NCI-H774 (cell line): ENCODE results near the gene ACAD11.
"Not testable (repeated sequence)": the region's sequence is repeated elsewhere in the genome, so short reads cannot be mapped to it uniquely, and the experiment has no call there.

ENCODE experiments used
- DNase-seq: peaks from one replicate; lab custom pipeline; 2025; lab: John Stamatoyannopoulos, UW

The ACAD11 gene

DNA sequence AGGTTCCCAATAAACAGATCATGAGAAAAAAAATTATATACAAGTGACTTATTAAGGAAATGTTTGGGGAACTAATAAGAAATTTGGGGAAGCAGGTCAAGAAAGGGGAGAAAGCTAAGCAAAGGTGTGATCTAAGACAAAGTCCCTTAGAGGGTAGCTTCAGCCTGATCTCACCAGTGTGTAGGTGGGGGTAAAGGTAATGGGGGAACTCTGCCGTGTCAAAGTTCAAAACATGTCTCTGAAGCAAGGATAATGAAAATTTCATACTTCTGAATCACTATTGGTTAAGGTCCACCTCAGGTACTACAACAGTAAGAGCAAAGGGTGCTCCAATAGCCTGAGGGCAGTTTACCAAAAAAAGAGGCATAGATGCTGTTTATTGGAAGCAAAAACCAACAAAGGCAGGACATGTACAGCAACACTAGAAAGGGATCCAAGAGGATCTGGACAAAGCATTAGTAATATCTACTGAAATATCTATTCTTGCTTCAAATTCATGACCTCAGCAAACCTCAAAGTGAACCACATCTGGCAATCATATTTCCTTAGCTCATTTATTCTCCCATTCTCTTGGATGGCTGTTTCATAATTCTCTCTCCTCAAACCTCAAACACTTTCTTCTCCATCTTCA lies 6.9 kb downstream of the ACAD11 start:
- DNase-seq, result no peak

DNA sequence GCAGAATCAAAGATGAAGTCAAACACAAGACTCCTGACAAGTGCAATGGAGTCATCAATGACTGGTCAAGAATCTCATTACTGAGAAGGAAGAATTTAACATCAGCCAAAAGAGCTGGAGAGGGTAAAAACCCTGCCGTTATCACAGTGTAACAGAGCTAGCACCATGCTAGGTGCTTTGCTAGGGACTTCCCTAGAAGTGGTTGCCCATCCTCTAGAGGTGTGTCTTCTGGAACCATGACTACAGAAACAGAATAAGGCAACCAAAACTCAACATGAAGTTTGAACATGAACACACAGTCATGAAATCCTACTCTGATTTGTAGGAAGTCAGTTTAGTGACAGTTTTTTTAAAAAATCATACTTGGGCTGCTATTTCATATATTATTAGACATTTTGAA lies 9.5 kb downstream of the ACAD11 start:
- DNase-seq, result no peak

DNA sequence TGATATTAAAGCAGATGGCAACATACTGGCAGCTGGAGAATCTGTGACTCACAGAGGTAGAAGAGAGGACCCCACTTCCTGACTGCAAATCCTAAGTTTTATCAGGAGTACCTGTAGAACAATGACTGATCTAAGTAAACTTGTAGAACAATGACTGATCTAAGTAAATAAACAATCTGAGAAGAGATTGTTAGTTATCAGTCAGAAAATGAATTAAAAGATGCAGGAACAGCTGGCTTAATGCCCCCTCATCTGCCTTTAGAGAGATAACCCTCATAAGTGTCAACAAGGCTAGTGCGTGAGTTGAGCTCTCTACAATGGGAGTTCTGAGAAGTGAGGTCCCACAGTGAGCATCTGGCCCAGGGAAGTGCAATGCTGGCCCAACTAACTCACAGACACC lies 14.6 kb downstream of the ACAD11 start:
- DNase-seq, result no peak

DNA sequence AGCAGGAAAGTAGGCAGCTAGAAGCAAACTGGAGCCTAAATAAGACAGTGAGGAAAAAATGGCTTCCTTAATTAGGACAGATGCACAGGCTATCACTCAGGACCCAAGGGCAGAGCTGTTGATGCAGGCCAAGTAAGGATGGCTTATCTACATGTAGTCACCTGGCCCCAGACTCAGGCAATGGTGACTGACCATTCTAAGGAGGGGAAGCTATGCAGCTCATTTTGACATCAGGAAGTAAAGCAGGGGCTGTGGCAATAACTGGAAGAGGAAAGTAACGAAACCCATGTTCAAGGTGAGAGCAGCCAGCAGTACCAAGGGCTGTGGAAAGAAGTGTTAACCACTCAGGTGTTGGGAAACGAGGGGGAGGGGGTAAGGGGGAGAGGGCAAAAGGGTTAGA lies 16.2 kb downstream of the ACAD11 start:
- no peak for DNase-seq

DNA sequence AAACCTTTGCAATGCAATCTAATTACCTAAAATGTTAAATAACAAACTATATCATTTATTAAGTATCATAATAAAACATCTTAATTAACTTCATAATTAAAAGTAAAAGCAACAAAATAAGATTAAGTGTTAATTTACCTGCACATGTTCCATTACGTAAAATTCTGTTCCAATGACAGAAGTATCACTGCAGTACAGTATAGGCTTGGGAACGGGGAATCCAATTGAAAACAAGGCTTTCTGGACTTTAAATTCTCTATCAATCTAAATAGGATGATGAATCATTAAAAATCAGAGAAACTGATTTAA lies 17.1 kb downstream of the ACAD11 start:
- no peak for DNase-seq

DNA sequence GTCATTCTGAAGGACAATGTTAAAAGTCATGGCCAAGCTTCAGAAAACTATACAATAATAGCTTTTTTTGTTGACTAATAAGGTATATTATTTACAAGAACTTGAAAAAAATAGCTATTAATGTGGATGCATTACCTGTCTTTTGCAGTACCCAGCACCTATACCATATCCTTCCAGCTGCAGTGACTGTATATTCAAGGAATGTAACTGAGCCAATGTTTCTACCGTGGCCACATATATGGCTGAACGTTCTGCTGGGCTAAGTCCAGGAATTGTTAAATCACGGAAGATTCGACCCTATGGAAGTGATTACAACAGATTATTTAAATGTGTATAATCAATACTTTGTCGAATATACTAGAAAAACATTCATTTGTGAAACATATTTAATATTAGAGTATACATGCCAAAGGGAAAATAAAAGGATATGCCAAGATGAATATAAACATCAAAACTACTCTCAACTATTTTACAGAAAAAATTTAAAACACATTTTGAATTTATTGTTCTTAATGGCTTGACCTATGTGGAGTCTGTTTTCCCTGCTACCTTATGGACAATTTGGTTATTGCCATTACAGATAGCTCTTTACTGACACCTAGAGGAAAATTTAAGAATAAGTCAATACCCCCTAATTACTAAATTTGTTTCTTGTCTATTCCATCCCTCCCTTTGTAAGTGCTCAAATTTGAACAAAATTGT lies 17.6 kb downstream of the ACAD11 start:
- DNase-seq, result peak; percentile 45

DNA sequence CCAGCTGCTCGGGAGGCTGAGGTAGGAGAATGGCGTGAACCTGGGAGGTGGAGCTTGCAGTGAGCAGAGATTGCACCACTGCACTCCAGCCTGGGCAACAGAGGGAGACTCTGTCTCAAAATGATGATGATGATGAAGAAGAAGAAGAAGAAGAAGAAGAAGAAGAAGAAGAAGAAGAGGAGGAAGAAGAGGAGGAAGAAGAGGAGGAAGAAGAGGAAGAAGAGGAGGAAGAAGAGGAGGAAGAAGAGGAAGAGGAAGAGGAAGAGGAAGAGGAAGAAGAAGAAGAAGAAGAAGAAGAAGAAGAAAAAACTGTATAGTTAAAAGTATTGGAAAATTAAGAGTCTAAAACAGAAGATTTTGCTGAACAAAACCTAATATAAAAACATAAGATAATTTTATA lies 18.2 kb downstream of the ACAD11 start:
- not testable (repeated sequence) for DNase-seq

DNA sequence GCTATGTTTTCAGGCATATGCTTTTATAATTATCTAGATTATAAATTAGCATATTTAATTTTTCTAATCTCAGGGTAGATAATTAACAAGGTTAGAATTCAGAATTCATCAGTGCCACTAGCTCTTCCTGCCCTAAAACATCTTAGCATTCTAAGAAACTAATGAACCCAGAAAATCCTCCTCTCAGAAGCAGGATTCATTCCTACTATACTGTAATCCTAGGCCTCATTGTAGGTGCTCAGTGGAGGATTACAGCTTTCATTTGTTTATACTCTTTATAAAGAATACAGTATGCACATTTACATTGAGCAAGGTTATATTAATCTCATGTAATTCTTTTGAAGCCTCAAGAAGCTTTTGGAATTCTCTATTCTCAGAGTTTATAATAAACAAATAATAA lies 20.9 kb downstream of the ACAD11 start:
- DNase-seq, result no peak

DNA sequence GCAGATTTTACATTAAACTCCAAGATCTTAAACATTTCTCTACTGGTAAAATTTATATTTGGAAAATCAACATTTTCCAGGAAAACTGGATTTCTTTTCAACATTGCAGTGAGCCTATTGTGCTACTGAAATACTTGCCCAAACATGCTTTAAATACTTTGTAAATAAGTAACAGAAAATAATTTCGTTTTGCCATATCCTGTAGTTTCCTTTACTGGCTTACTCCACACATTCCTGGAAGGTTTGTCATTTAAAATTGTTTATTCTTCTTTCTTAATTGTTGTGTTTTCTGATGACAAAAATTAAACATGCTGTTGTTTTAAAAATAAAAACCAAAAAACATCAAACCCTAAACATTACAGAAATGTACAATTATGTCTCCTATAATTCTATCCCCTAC lies 22.0 kb downstream of the ACAD11 start:
- no peak for DNase-seq

DNA sequence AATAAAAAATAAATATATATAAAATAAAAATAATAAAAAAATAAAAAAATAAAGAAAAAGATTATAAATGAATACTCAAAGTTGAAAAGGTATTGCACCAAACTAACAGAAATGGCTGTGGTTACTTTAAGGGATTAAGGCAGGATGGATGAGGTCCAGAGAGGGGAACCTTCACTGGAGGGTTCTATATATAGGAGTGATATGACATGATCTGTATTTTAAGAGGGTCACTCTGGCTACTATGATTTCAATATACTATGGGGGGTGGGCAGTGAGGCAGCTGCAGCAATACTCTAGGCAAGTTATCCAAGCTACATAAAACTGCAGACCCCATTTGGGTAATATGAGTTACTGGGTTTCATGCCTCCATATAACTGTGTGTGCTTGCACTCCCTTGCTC lies 24.6 kb downstream of the ACAD11 start:
- DNase-seq, result no peak

DNA sequence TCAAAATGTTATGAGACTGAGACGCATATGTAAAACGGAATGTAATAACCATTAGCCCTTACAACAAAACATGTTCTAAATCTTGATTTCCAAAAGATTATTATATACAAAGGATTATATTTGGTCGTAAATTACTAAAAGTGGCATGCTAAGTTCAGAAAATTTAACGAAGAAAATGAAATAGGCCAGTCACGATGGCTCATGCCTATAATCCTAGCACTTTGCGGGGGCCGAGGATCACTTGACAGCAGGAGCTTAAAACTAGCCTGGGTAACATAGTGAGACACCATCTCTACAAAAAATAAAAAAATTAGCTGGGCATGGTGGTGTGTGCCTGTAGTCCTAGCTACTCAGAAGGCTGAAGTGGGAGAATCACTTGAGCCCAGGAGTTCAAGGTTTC lies 29.0 kb downstream of the ACAD11 start:
- DNase-seq, result no peak

DNA sequence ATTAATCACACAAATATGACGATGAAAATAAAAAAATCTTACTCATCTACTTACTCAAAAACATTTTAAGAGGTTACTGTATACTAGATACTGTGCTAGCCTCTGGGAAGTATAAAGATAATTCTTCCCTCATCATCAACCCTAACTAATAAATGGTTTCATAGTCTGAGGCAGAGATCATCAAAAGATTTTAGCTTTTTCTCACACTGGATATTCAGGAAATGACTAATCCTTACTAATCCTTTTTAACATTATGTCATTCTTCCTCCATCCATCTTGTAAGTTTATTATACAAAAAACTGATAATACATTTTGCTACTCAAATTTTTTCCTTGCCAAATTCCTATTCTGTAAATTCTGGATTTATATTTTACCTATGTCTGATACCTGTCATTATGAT lies 29.7 kb downstream of the ACAD11 start:
- no peak for DNase-seq

DNA sequence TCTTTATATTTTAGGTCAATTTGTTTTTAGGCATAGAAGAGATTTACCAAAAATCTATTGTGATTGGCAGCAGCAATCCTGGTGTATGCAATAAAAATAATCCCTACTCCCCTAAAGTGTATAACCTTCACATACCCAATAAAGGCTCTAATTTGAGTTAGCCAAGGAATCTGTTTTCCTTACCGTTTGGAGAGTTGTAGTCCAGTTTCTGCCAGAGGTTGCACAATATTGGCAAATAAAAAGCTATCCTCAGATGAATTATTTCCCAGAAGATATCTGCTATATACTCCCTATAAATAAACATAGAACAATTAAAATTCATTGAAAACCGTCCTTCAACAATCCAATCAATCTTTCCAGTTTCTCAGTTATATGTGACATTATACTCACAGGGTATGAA lies 31.5 kb downstream of the ACAD11 start:
- DNase-seq, result no peak

DNA sequence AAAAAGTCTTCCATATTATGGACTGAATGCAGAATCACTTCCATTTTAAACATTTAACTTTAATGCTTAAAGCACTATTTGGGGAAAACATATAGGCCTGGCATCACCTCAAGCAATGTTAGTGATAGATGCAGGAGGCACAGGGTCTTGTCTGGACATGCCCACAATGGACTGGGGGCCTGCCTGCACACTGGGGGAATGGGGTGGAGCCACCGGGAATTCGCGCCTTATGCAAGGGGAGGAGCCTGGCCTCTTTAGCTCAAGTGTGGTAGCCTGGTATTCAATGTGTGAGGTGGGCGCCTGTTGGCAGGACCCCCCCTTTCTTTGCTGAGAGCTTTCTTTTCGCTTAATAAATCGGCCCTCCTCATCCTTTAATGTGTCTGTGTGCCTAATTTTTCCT lies 32.7 kb downstream of the ACAD11 start:
- DNase-seq, result no peak

DNA sequence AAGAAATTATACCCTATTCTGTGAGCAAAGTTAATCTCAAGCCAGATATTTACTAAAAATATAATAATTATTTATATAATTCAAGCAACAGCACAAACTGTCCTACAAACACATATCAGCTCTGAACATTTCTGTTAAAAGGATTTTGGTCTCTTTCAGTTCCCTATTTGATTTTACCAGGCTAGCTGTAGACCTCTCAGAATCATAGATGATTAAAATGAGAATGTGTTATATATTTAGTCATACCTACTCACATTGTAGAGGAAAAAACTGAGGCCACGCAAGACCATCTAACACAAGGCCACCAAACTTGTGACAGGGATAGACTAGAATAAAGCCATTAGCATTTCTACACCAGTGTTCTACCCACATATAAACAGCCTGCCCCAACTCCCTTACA lies 34.0 kb downstream of the ACAD11 start:
- no peak for DNase-seq

DNA sequence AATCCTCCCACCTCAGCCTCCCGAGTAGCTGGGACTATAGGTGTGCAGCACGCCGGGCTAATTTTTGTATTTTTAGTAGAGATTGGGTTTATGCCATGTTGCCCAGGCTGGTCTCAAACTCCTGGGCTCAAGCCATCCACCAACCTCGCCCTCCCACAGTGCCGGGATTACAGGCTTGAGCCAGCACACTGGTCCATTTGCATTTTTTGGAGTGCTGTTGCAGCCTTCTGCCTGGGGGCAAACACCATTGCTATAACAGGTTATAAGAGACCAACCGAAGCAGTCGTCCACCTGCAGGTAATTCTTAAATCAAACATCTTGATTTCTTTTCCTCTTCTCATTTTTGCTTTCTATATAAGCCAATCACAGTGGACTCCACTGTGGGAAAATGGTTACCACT lies 34.8 kb downstream of the ACAD11 start:
- DNase-seq, result no peak

DNA sequence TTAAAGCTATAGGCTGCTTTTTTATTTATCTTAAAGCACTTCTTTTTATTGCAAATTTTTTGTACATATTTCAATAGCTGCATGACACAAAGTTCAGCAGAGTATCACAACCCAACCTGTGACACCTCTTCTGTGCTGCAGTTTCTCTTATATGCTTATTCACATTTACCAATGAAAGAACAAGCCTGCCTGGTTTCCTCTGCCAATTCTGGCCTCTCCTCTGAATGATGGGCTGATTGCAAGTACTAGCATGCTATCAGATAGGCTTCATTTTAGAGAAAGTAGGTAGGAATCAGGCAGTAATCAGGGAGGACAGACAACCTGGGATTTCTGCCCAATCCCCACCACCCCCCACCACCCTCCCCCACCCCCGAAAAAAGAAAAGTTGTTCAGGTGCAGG lies 36.0 kb downstream of the ACAD11 start:
- no peak for DNase-seq

DNA sequence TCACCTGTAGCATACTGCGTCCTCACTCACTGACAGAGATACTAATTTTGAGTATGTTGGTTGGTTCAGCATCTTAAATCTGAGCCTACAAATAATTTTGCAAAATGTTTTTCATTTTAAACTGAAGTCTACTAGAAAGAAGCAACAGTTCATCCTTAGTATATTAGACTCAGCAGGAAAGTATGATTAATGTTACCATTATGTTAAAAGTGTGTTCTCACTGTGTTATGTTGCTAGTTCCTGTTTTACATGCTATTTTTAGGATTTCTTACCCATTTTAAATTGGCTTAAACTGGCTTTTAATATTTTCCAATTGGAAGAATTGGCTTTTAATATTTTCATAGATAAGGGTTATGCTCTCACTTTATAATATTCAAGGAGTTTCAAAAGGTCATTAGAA lies 36.8 kb downstream of the ACAD11 start:
- no peak for DNase-seq

DNA sequence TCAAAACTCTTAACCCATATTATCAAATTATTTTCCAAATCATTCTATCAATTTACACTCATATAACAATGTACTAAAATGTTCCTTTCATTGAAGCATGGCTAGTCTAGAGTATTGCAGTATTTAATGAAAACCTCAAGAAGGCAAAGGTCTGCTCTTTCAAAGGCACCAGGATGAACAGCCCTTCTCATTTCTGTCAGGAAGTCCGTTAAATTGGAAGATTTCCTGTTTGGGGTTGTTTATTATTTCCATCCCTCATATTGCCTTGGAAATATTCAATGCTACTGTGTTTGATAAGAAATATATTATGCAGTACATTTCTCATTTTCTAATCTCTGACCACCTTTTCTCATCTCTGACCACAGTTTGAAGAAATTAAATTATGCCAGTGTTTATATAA lies 37.5 kb downstream of the ACAD11 start:
- DNase-seq, result no peak

DNA sequence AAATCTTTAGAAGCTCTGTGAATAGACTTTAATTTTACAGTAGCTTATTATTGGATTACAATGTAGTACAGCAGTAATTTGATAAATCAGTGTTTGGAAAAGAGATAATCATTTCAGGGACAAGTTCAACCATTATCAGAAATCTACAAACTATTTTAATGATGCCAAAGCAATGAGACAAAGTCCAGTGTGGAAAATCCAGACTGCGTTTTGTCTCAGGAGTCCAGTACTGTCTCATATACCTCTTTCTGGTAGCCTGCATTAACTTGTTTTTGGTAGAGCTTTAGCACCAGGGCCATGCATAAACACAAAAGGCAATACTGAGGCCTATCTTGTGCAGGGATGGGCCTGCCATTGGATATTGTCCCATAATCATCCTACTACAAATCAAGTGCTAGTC lies 42.8 kb downstream of the ACAD11 start:
- DNase-seq, result no peak

DNA sequence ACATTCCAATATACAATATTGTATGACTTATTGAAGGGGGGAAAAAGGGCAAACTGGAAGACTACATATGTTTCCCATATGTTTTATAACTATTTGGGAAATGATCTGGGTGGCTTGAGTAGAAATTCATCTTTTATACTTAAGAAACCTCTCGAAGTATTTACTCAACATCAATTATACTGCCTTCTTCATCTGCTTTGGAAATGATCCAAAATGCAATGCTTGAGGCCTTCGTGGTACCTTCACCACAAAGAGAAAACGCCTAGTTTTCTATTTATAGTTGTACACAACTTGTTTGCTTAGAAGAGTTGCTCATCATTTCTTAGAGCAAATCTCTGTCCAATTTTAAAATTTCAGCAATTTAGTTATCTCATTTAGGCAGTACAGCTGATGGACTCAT lies 43.7 kb downstream of the ACAD11 start:
- DNase-seq, result no peak

DNA sequence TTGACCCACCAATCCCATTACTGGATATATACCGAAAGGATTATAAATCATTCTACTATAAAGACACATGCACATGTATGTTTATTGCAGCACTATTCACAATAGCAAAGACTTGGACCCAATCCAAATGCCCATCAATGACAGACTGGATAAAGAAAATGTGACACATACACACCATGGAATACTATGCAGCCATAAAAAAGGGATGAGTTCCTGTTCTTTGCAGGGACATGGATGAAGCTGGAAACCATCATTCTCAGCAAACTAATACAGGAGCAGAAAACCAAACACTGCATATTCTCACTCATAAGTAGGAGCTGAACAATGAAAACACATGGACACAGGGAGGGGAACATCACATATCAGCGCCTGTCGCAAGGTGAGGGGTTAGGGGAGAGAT lies 44.3 kb downstream of the ACAD11 start:
- not testable (repeated sequence) for DNase-seq

DNA sequence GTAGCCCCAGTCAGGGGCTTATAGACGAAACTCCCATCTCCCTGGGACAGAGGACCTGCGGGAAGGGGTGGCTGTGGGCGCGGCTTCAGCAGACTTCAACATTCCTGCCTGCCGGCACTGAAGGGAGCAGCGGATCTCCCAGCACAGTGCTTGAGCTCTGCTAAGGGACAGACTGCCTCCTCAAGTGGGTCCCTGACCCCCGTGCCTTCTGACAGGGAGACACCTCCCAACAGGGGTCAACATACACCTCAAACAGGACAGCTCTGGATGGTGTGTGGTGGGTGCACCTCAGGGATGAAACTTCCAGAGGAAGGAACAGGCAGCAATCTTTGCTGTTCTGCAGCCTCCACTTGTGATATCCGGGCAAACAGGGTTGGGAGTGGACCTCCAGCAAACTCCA lies 53.0 kb downstream of the ACAD11 start:
- not testable (repeated sequence) for DNase-seq

DNA sequence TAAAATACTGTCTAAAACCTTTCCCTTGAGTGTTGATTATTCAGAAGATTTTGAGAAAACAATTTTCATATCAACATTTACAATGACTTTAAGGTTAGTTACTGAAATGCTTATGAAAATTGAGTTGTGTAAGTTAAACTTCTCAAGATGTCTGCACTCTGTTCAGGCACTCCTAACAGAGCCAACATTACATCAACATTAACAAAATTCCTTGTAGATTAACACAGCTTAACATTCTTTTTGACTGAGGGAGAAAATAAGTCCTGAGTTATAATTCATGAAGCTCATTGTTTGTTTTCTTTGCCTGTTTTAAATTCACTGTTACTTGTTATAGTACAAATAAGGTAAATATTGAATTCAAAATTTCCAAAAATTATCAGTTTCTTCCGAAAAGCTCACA lies 53.5 kb downstream of the ACAD11 start:
- DNase-seq, result no peak
